DND-41 (cell line): ENCODE measurements around the gene PKDCC.
"Not testable (repeated sequence)": the region's sequence is repeated elsewhere in the genome, so short reads cannot be mapped to it uniquely, and the experiment has no call there.

ENCODE experiments used
- ATAC-seq: fragments of 200-7000 bp; cut with Tn5 transposase; 3 replicates; pipeline ENCODE4 v1.9.1; 2021; ENCODE audit warnings: low read depth; ENCODE audit not compliant: insufficient read depth
- DNase-seq: peaks from one replicate; pipeline ENCODE4 v3.0.0-alpha.2; 2020
- H2AFZ ChIP-seq: 2 replicates; pipeline ENCODE4 v1.6.0; 2012; ENCODE audit warnings: low read depth, low read length
- H3K27ac ChIP-seq: 2 replicates; pipeline ENCODE4 v1.5.1; 2012; ENCODE audit warnings: low read length, inconsistent platforms
- H3K27me3 ChIP-seq: fragments of 200-600 bp; sonication (generic); 2 replicates; pipeline ENCODE4 v1.6.0; 2012; ENCODE audit warnings: low read length, mild to moderate bottlenecking, inconsistent platforms; ENCODE audit not compliant: insufficient read depth, poor library complexity
- H3K36me3 ChIP-seq: 2 replicates; pipeline ENCODE4 v1.5.1; 2012; ENCODE audit warnings: low read length, inconsistent platforms; ENCODE audit not compliant: insufficient read depth
- H3K4me1 ChIP-seq: 2 replicates; pipeline ENCODE4 v1.5.1; 2012; ENCODE audit warnings: mild to moderate bottlenecking, low read length; ENCODE audit not compliant: insufficient read depth
- H3K4me2 ChIP-seq: 2 replicates; pipeline ENCODE4 v1.6.0; 2012; ENCODE audit warnings: mild to moderate bottlenecking, moderate library complexity, low read length, inconsistent platforms; ENCODE audit not compliant: insufficient read depth
- H3K4me3 ChIP-seq, 2 experiments: fragments of 200-600 bp in 1 of 2; shearing (Covaris generic) in 1 of 2; 2 replicates each; pipeline ENCODE4 v1.5.1; 2012 to 2016; ENCODE audit warnings: inconsistent platforms in 2 of 2, low read length in 2 of 2, mild to moderate bottlenecking in 2 of 2, low read depth in 1 of 2, moderate library complexity in 1 of 2
- H3K79me2 ChIP-seq: 2 replicates; pipeline ENCODE4 v1.6.0; 2012; ENCODE audit warnings: low read length, inconsistent platforms; ENCODE audit not compliant: insufficient read depth
- H3K9ac ChIP-seq: 2 replicates; pipeline ENCODE4 v1.6.0; 2012; ENCODE audit warnings: low read depth, mild to moderate bottlenecking, inconsistent platforms, low read length, moderate library complexity
- H3K9me3 ChIP-seq: 2 replicates; pipeline ENCODE4 v1.5.1; 2012; ENCODE audit warnings: low read length, moderate library complexity, mild to moderate bottlenecking, inconsistent platforms; ENCODE audit not compliant: insufficient read depth, severe bottlenecking
- H4K20me1 ChIP-seq: 2 replicates; pipeline ENCODE4 v1.6.0; 2012; ENCODE audit warnings: low read length; ENCODE audit not compliant: insufficient read depth
- CTCF ChIP-seq: IDR thresholded peaks from 2 replicates; pipeline ENCODE4 v1.5.1; 2012; ENCODE audit warnings: borderline replicate concordance, low read length, moderate library complexity, mild to moderate bottlenecking; ENCODE audit not compliant: poor library complexity, severe bottlenecking; ENCODE audit errors: extremely low read depth
- EZH2 ChIP-seq: IDR thresholded peaks from 3 replicates; pipeline ENCODE4 v1.6.1; 2012; ENCODE audit warnings: borderline replicate concordance, low read depth, mild to moderate bottlenecking, moderate library complexity, low read length, inconsistent platforms; ENCODE audit not compliant: severe bottlenecking

PKDCC gene

GRCh38 chr2:42076357-42077225 lies 28.8 kb downstream of the PKDCC start:
- no peak overlapping the region for H3K9ac ChIP-seq
- peaks cover 16% of the 10 kb centered on the region for H3K27me3 ChIP-seq
- H3K27ac ChIP-seq = no peak overlapping the region
- H3K4me2 ChIP-seq = no peak overlapping the region
- H4K20me1 ChIP-seq = no peaks in the 10 kb centered on the region; the same call in 1 of the 2 replicates
- no peak overlapping the region for H3K4me3 ChIP-seq
- no peak overlapping the region for H2AFZ ChIP-seq
- TF ChIP-seq CTCF = no peak
- TF ChIP-seq EZH2 = no peak
- no peak for DNase-seq
- H3K9me3 ChIP-seq = no peaks in the 10 kb centered on the region
- no peaks in the 10 kb centered on the region for H3K4me1 ChIP-seq
- H3K79me2 ChIP-seq = no peaks in the 10 kb centered on the region
- H3K36me3 ChIP-seq = no peaks in the 10 kb centered on the region
- no peak for ATAC-seq

- H3K27ac ChIP-seq = no peak overlapping the region
- H3K36me3 ChIP-seq = no peaks in the 10 kb centered on the region
- no peak overlapping the region for H3K4me3 ChIP-seq
- TF ChIP-seq EZH2 (no peak), CTCF (no peak)
- no peak overlapping the region for H3K4me2 ChIP-seq
- H3K4me1 ChIP-seq = no peaks in the 10 kb centered on the region
- no peaks in the 10 kb centered on the region for H3K79me2 ChIP-seq
- H3K9ac ChIP-seq = no peak overlapping the region
- no peaks in the 10 kb centered on the region; the same call in 1 of the 2 replicates for H4K20me1 ChIP-seq
- H2AFZ ChIP-seq = no peak overlapping the region
- DNase-seq (no peak), ATAC-seq (no peak)
- H3K9me3 ChIP-seq = no peaks in the 10 kb centered on the region
- H3K27me3 ChIP-seq = peaks cover 16% of the 10 kb centered on the region
Observed at GRCh38 chr2:42077343-42077742, 29.5 kb downstream of the PKDCC start.

DNA sequence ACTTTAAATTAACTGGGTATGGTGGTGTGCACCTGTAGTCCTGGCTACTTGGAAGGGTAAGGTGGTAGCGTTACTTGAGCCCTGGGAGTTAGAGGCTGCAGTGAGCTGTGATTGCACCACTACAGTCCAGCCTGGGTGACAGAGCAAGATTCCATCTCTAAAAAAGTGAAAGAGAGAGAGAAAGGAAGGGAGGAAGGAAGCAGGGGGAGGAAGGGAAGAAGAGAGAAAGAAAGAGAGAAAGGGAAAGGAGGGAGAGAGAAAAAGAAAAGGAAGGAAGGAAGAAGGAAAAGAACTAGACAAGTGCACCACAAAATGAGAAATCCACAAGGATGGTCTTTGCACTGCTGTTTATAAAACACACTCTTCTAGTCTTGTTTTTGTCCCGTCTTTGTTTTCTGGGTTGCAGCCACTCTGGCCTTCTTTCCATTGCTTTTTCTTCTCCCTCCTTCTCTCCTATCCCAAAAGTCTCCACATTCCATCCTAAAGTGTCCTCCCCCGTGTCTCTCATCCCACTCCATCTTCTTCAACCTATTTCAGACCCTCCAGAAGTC lies 32.0 kb downstream of the PKDCC start:
- ATAC-seq = no peak

GRCh38 chr2:42081151-42081550 lies 33.3 kb downstream of the PKDCC start:
- not testable (repeated sequence) for H3K4me2 ChIP-seq, DNase-seq, H3K79me2 ChIP-seq, ATAC-seq, H3K36me3 ChIP-seq, H2AFZ ChIP-seq, H4K20me1 ChIP-seq, H3K4me3 ChIP-seq, H3K9me3 ChIP-seq, H3K9ac ChIP-seq, H3K27ac ChIP-seq, H3K4me1 ChIP-seq
- peaks cover 11% of the 10 kb centered on the region for H3K27me3 ChIP-seq

More for the DNA sequence above, 32.0 kb downstream of the PKDCC start:
- Histone ChIP-seq H3K4me3 (no peak overlapping the region), H3K27me3 (peaks cover 16% of the 10 kb centered on the region), H2AFZ (no peak overlapping the region), H4K20me1 (no peaks in the 10 kb centered on the region; the same call in 1 of the 2 replicates), H3K9ac (no peak overlapping the region), H3K4me1 (no peaks in the 10 kb centered on the region), H3K27ac (no peak overlapping the region), H3K9me3 (no peaks in the 10 kb centered on the region), H3K79me2 (no peaks in the 10 kb centered on the region), H3K4me2 (no peak overlapping the region), H3K36me3 (no peaks in the 10 kb centered on the region)
- DNase-seq = no peak
- no peak for TF ChIP-seq EZH2
- no peak for TF ChIP-seq CTCF
